COLO668 (cell line): Measurements from ENCODE around the gene ABCC8.
A peak's percentile ranks its signal among the peaks of the same experiment; 100 is the strongest.

ENCODE experiments used
- DNase-seq: peaks from one replicate; lab custom pipeline; 2025; ENCODE audit not compliant: unreplicated experiment; lab: John Stamatoyannopoulos, UW

The ABCC8 gene

GRCh38 chr11:17506314-17506713, 29.7 kb upstream of the ABCC8 start:
- no peak for DNase-seq

- DNase-seq, result no peak
Observed at GRCh38 chr11:17505146-17505545, 28.5 kb upstream of the ABCC8 start.

- peak; percentile 73 for DNase-seq
Observed at GRCh38 chr11:17504330-17505107, 27.9 kb upstream of the ABCC8 start.

GRCh38 chr11:17502630-17503029, 26.0 kb upstream of the ABCC8 start:
- no peak for DNase-seq

- DNase-seq, result no peak
Observed at GRCh38 chr11:17500673-17501072, 24.0 kb upstream of the ABCC8 start.

GRCh38 chr11:17498475-17498874, 21.8 kb upstream of the ABCC8 start:
- DNase-seq, result no peak

- DNase-seq, result peak; percentile 43
Observed at GRCh38 chr11:17498058-17498457, 21.4 kb upstream of the ABCC8 start.

GRCh38 chr11:17496406-17496805, 19.8 kb upstream of the ABCC8 start:
- DNase-seq, result no peak

- no peak for DNase-seq
Observed at GRCh38 chr11:17494019-17494418, 17.4 kb upstream of the ABCC8 start.

GRCh38 chr11:17490938-17491337, 14.3 kb upstream of the ABCC8 start:
- DNase-seq, result no peak

GRCh38 chr11:17490232-17490631, 13.6 kb upstream of the ABCC8 start:
- DNase-seq, result no peak

- DNase-seq, result no peak
Observed at GRCh38 chr11:17489751-17490150, 13.1 kb upstream of the ABCC8 start.

- no peak for DNase-seq
Observed at GRCh38 chr11:17488563-17488962, 11.9 kb upstream of the ABCC8 start.

GRCh38 chr11:17486646-17487045, 10.0 kb upstream of the ABCC8 start:
- DNase-seq, result no peak

- DNase-seq, result no peak
Observed at GRCh38 chr11:17483505-17483904, 6.9 kb upstream of the ABCC8 start.

GRCh38 chr11:17481905-17482304, 5.3 kb upstream of the ABCC8 start:
- DNase-seq, result no peak

- DNase-seq, result peak; percentile 31
Observed at GRCh38 chr11:17479284-17480214, 2.9 kb upstream of the ABCC8 start.

- DNase-seq, result no peak
Observed at GRCh38 chr11:17478070-17478469, 1.4 kb upstream of the ABCC8 start.

GRCh38 chr11:17477361-17477760, 716 bp upstream of the ABCC8 start:
- DNase-seq, result no peak

GRCh38 chr11:17477084-17477333, 364 bp upstream of the ABCC8 start:
- DNase-seq, result no peak

GRCh38 chr11:17475666-17476316, 854 bp downstream of the ABCC8 start:
- no peak for DNase-seq
